Stromal cell of bone marrow (primary cell): Measurements from ENCODE around the gene FIZ1.
"Not testable (repeated sequence)": the region's sequence is repeated elsewhere in the genome, so short reads cannot be mapped to it uniquely, and the experiment has no call there.

Experiments
- DNase-seq: peaks from one replicate; pipeline ENCODE4 v3.0.0-alpha.2; 2012; ENCODE audit warnings: low read depth

FIZ1 gene

DNA sequence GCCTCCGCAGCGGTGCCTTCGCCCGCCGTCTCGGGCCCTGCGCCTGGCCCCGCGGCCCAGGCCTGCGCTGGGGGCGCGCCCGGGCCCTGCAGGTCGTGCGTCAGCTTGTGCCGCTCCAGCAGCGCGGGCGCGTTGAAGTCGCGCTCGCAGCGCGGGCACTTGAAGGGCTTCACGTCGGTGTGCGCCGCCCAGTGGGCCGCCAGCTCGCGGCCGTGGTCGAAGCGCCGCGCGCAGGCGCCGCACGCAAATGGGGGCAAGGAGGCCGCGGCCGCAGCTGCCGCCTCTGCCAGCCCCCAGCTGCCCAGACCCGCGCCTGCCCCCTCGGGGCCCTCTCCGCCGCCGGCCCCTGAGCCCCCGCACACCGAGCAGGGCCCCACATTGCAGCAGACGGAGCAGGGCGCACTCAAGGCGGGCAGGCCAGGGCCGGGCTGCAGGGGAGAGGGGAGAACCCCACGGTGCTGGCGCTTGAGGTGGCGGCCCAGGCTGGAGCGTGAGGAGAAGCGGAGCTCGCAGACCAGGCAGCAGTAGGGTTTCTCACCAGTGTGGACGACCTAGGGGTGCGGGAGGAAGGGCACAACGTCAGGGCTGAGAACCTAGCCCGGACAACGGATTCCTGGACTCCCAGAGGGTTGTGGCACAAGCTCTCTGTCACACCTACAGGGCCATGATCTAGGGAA lies 6.1 kb downstream of the FIZ1 start:
- DNase-seq: no peak

DNA sequence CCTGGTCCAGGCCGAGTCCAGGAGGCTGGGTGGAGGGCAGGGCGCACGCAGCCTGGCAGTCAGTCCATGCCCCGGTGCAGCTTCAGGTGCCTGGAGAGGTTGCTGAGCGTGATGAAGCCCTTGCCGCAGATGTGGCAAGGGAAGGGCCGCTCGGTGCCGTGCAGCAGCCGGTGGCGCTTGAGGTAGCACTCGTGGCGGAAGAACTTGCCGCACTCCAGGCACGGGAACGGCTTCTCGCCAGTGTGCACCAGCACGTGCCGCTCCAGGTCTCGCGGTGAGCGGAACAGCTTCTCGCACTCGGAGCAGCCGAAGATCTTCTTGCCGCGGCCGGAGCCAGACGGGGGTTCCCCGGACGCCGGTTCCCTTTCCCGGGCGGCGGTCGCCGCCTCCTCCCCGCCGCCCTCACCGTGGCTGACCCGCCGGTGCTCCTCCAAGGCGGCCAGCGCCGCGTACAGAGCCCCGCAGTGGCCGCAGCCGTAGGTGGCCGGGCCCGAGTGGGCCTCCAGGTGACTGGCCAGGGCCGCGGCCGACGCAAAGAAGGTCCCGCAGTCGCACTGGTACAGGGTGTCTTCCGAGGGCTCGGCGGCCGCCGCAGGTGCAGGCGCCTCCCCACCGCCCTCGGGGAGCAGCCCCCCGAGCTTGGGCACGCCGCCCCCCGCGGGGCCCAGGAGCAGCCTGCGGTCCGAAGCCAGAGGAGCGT lies 6.8 kb downstream of the FIZ1 start:
- no peak for DNase-seq

DNA sequence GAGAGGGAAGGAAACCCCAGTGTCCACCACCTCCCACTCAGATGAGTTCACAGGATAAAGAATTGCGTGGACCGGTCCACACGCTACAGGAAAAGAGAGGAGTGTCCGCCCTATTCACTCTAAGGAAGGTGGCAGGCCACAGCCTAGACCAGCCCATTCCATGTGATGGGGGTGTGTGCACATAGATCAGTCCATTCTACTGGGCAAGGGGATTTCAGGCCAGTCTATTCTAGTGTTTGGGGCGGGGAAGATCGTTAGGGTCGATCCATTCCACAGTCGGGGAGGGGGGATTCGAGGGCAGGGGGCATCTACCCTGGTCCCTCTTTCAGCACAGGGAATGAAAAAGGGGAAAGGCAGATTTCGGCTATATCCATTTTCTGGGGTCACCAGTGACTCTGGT lies 7.8 kb downstream of the FIZ1 start:
- DNase-seq: no peak

DNA sequence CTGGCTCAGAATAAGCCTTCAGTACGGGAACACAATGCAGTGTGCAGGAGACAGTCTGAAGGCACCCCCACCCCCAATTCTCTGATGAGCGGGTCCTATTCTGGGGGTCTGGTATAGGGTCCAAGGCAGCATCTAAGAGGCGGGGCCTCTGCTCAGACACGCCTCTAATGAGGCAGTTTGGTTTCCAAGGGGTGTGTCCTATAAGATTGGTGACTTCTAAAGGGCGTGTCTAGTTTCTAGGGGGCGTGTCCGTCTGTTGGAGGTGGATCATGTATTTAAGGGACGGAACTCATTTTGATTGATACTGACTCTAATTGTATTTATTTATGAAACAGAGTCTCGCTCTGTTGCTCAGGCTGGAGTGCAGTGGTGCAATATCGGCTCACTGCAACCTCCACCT lies 8.7 kb downstream of the FIZ1 start:
- no peak for DNase-seq

DNA sequence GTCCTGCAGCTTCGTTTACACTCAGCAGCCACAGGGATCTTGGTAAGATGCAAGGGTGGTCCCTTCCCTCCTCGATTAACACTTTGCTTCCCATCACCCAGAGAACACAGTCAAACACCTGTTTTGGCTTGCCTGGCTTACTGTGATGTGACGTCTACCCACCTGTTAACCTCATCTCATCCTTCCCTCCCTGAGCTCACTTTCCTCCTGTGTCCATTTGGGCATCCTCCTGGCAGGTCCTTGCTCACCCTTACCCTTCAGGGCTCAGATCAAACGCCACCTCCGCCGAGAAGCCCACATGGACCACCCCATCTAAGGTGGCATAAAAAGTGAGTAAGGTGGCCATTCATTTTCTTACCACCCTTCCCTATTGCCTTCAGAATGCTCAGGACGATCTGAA lies 9.2 kb downstream of the FIZ1 start:
- DNase-seq: no peak

DNA sequence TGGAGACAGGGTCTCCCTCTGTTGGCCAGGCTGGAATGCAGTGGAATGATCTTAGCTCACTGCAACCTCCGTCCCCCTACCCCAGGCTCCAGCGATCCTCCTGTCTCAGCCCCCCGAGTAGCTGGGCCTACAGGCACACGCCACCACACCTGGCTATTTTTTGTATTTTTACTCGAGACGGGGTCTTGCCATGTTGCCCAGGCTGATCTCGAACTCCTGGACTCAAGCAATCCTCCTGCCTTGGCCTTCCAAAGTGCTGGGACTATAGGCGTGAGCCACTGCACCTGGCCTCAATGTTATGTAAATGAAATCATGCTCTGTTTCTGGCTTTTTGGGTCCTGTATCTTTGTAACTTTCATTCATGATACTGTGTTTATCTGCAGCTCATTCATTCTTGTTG lies 10.6 kb downstream of the FIZ1 start:
- no peak for DNase-seq

DNA sequence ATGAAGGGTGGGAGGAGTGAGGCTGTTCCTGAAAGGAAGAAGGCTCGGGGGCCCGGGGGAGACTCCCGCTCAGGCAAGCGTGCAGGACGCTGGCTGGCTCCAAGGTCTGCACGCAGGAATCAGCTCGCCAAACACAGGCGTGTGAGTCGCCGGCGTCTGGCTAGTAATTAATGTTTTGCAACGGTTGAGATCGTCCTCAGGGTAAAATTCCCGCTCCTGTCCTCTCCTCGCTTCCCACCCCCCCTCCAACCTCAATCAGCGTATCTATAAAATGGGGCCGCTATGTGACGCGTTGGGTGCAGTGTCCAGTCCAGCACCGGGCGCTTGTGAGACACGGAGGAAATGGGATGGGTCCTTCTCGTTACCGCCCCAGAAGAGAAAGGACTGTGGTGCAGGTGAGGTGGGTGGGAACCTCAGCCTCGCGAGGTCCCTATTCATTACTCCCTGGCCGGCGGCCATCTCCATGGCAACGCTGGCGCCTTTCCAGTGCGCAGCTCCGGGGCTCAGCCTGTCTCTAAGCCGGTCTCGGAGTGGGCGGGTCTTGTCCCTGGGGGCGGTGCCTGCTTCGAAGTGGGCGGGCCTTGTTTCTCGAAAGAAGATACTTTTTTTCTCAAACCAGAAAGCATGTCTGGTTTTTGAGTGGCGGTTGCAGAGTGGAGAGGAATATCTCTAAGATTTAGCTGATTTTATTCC lies 12.2 kb downstream of the FIZ1 start:
- peak; percentile 82 for DNase-seq

DNA sequence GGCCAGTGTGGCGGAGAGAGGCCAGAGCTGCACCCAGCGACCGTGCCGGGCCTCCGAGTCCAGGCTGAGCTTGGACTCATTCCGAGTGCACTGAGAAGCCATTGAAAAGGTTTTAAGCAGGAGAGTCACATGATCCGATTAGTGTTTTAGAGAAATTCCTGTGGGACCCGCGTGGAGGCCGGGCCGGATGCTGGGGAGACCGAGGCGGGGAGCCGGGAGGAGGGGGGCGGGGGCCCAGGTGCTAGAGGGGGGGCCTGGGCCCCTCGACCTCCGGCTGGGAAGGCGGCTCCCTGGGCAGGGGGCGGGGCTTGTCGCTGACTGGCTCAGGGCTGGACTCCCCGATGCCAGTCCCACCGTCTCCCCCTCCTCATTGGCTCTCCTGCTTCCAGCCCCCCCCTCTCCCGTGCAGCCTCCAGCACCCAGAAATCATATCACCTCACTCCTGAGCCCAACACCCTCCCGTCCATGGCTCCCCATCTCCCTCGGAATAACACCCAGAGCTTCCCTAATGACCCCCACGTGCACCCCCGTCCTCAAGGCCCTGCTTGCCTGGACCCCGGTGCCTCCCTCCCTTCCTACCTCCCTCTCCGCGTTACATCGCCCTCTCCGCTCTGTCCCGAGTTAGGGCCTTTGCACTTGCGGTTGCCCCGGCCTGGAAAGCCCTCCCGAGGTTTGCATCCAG lies 13.5 kb downstream of the FIZ1 start:
- DNase-seq: peak; percentile 30

DNA sequence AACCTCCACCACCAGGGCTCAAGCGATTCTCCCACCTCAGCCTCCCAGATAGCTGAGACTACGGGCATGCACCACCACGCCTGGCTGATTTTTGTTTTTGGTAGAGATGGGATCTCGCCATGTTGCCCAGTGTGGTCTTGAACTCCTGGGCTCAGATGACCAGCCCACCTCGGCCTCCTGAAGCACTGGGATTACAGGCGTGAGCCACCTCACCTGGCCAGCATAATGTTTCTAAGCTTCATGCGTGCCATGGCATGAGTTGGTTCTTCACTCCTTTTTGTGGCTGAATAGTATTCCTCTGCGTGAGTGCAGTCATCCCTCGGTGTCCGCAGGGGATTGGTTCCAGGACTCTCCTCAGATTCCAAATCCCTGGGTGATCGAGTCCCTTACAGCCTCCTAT lies 14.4 kb downstream of the FIZ1 start:
- DNase-seq: no peak

DNA sequence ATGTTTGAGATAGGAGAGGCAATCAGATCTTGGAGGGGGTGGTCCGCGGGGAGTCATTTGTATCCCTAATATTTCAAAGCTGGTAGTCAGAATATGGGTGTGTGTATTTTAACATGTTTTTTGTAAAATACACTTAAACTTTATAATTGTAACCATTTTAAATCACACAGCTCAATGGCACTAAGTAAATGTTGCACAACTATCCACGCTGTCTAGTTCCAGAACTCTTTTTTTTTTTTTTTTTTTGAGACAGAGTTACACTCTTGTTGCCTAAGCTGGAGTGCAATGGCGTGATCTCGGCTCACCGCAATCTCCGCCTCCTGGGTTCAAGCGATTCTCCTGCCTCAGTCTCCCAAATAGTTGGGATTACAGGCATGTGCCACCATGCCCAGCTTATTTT lies 15.4 kb downstream of the FIZ1 start:
- not testable (repeated sequence) for DNase-seq

DNA sequence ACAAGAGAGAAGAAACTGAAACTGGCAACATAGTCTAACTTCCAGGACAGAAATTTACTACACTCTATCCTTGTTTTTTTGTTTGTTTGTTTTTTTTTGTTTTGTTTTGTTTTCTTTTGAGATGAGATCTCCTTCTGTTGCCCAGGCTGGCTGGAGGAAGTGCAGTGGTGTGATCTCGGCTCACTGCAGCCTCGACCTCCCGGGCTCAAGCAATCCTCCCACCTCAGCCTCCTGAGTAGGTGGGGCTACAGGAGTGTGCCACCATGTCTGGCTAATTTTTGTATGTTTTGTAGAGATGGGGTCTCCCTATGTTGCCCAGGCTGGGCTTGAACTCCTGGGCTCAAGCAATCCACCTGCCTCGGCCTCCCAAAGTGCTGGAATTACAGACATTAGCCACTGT lies 17.0 kb downstream of the FIZ1 start:
- not testable (repeated sequence) for DNase-seq

DNA sequence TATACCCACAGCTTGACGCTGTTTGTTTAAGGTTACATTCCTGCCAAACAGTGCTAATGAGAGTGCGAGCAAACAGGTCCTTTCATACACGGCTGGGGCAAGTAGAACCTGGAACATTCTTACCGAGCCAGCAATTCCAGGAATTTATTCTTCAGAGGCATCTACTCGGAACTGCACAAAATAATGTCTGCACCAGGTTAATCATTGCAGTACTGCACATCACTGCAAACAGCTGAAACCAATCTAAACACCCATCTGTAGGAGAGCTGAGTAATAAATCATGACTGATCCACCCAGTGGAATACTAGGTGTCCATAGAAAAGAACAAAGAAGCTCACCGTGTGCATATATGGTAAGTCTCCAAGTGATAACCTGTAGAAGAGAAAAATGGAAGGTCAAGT lies 17.5 kb downstream of the FIZ1 start:
- DNase-seq: no peak

DNA sequence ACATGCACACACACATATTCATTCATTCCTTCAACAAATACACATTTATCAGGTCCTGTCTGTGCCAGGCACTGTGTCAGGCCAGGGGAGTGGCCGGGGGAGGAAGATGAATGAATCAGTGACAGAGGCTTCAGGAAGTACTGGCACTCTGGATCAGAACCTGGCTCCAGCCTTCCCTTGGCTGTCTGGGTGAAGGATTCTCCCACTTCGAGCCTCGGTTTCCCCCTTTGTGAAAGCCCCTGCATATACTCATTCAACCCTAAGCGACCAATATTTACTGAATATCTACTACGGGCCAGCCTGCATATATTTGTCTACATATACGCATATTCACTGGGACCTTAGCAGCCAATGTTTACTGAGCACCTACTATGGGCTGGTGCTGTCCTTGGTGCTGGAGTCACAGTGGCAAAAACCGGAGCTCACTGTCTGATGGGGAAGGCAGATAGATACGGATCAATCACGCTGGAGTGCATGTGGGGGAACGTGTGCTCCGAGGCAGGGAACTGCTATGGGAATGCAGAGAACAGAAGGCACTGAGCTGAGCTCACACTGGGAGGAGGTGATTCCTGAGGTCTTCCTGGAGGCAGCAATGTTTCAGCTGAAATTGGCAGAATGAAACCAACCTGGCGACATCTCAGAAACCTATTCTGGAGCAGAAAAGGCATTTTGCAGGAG lies 18.0 kb downstream of the FIZ1 start:
- no peak for DNase-seq

DNA sequence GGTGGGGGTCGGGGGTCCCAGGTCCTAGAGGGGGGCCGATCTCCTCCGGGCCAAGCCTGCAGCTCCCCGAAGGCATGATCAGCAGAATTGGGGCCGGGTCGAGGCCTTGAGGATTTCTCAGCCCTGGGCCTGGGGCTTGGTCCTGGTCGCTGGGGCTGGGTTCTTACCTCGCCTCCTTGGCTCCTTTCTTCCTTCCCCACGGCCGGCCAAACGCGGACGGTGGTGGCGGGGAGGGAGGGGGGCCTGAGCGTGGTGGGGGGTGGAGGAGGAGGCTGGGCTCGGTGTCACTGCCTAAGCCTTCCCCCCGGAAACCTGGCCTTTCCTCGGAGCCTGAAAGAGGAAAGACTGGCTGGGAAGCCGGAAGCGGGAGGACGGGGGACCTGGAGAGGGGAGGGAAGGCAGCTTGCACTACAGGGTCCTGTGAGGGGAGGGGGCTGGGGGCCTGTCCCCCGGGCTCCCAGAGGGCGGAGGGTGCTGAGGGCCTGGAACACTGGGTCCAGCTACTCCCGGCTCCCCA lies 18.6 kb downstream of the FIZ1 start, which contains the start of gene ZNF579:
ZNF579 (minus strand) TSS at position 221 of the 517 bp plus-strand sequence. CDS start 1,209 bp downstream, outside the sequence.
- DNase-seq: peak; percentile 81

DNA sequence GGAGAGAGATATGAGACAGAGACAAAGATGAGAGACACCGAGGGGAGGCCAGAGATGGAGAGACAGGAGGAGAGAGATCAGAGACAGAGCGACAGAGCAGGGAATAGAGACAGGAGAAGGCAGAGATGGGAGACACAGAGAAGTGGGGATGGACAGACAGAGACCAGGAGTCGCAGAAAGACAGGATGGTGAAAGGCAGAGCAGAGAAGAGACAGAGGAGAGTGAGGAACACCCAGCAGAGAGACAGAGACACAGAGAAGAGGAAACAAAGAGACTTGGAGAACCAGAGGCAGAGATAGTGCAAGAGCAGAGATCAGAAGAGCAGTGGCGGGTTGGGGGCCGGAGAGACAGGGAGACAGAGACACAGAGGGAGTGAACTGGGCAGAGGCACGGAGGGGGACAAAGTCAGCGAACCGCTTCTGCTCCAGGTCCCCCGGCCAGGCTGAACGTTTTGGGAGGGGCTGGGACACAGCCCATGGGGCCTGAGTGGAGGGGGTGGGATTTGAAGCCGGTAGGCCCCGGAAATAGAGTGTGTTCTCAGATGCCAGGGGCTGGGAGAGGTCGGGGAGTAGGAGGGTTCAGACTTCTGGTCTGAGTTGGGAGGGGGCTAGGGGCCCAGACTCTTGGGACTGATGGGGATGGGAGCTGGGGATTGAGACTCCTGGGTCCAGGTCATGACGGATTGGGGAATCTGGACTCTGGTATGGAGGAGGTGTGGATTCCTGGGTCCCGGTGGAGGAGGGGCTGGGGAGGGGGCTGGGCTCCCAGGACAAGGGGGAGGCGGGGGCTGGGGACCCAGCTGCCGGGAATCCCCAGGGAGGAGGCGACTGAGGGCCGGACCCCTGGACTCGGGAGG lies 19.3 kb downstream of the FIZ1 start:
- no peak for DNase-seq

DNA sequence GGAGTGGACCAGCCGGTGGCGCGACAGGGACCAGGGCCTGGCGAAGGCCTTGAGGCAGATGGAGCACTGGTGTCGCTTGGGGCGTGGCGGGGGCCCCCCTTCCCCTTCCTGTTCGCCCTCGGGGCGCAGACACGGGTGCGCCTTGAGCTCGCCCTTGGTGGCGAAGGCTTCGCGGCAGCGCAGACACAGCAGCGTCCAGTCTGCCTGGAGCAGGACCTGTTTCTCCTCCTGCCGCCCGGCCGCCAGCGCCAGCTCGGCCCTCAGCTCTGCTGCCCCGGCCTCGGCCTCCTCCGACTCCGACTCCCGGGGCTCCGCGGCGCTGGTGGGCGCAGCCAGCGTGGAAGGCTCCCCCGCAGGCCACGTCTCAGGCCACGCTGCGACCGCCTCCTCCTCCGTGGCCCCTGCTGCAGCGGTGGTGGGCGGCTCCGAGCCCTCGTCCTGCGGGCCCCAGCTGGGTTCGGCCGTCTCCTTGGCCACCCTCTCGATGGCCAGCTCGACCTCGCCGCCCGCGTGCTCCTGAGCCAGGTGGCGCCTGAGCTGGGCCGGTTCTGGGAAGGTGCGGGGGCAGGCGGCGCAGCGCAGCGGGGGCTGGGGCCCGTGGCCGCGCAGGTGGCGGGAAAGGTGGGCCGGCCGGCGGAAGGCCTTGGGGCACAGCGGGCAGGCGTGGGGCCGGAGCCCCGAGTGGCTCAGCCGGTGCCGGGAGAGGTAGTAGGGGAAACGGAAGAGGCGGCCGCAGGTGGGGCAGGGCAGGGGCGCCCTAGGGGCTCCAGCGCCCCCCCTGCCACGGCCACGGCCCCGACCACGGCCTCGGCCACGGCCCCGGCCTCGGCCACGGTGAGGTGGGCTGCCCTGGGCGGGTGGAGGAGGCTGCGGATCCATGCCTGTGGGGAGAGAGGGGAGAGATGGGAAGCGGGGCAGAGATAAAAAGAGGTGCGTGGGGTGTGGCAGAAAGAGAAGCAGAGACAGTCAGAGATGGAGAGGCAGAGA lies 20.3 kb downstream of the FIZ1 start:
- DNase-seq: no peak

DNA sequence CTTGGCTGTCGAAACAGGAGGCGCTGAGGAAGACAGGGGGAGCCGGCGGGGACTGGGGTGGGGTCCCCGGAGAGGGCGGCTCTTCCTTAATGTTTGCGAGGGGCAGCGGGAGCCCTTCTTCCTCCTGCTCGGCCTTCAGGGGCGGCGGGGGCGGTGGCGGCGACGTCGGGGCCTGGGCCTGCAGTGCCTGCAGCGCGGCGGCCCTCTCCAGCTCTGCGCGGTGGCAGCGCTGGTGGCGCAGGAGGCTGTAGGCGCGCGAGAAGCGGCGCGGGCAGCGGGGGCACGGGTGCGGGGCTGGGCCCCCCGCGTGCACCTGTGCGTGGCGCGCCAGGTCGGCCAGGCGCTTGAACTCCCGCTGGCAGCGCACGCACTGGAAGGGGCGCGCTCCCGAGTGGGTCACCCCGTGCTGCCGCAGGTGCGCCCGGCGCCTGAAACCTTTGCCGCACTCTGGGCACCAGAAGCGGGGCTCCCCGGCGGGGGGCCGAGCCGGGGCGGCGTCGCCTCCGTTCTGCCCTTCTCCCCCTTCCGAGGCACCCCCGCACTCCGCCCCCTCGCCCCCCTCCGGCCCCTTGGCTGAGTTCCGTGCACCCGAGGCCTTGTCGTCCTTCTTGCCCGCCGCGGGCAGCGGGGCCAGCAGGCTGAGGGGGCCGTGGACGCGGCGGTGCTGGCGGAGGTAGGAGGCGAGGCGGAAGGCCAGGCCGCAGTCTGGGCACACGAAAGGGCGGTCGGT lies 21.1 kb downstream of the FIZ1 start:
- DNase-seq: no peak

DNA sequence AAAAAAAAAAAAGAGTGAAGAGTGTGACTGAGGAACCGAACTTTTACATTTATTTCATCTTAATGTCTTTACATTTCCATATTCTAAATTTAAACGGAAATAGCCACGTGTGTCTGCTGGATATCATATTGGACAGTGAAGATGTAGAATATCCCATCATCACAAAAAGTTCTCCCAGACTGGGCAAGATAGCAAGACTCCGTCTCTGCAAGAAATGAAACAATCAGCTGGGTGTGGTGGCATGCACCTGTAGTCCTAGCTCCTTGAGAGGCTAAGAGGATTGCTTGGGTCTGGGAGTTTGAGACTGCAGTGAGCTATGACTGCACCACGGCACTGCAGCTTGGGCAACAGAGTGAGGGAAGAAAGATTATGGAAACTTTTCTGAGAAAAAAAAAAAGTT lies 22.6 kb downstream of the FIZ1 start:
- DNase-seq: no peak

DNA sequence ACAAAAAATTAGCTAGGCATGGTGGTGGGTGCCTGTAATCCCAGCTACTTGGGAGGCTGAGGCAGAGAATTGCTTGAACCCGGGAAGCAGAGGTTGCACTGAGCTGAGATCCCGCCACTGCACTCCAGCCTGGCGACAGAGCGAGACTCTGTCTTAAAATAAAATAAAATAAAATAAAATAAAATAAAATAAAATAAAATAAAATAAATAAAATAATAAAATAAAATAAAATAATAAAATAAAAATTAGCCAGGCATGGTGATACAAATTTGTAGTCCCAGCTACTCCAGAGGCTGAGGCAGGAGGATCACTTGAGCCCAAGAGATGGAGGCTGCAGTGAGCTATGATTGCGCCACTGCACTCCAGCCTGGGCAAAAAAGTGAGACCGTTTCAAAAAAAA lies 25.4 kb downstream of the FIZ1 start:
- DNase-seq: not testable (repeated sequence)
